Pancreas (tissue), 10 donors: Measurements from ENCODE around the gene TSHZ2. TPM values are rescaled to one million over a fixed set of nuclear protein-coding genes. Genes with fewer than 3 reads are reported as not detected.

Source experiments
- ATAC-seq, 4 donors: fragments of 200-7000 bp; cut with Tn5 transposase; one replicate each; pipeline versions ENCODE4 v1.8.0 to v1.9.1; 2020; ENCODE audit warnings: mild to moderate bottlenecking in 4 of 4, moderate library complexity in 4 of 4
- DNase-seq, 6 donors: peaks; one replicate each; pipeline ENCODE4 v3.0.0-alpha.2; 2020
- FAIRE-seq: peaks from 2 replicates; lab custom pipeline; 2012; peaks lifted over from hg19 to GRCh38; lab: Jason Lieb, UNC
- H3K27ac ChIP-seq, 4 donors: fragments of 200-600 bp; sonication (generic); 1 replicate in 3 of 4; 2 replicates in 1 of 4; pipeline versions ENCODE4 v1.5.0 to v1.8.0; 2020
- H3K27me3 ChIP-seq, 4 donors: fragments of 200-600 bp; one replicate each; pipeline ENCODE4 v1.8.0; 2021
- H3K36me3 ChIP-seq, 3 donors: fragments of 200-600 bp; sonication (generic) in 1 of 3; one replicate each; pipeline versions ENCODE4 v1.5.0 to v1.8.0; 2020 to 2021
- H3K4me1 ChIP-seq, 3 donors: fragments of 200-600 bp; one replicate each; pipeline ENCODE4 v1.8.0; 2021
- H3K4me3 ChIP-seq, 4 donors: fragments of 200-600 bp; sonication (generic) in 2 of 4; one replicate each; pipeline versions ENCODE4 v1.5.0 to v1.8.0; 2020 to 2021
- H3K9me3 ChIP-seq, 4 donors: fragments of 200-600 bp; one replicate each; pipeline ENCODE4 v1.8.0; 2021
- CTCF ChIP-seq, 4 donors: fragments of 200-600 bp; sonication (generic) in 3 of 4; IDR thresholded peaks; one replicate each; pipeline versions ENCODE4 v1.5.0 to v1.8.0; 2021; ENCODE audit warnings: antibody characterized with exemption in 4 of 4
- WGBS, 2 donors: extraction: QIAGEN DNeasy Blood & Tissue Kit; methylation state at CpG; one replicate each; pipeline ENCODE4 v1.1.7; 2013; 5-methylcytosine and 5-hydroxymethylcytosine counted together
- intact Hi-C, 3 donors: fragments of 100-400 bp; cut with DNase I; formaldehyde crosslinking; loops; one replicate each; pipeline versions ENCODE4 v1.11.1 to v1.14.2; 2022
- polyA plus RNA-seq, 2 donors: library from polyadenylated mRNA; stranded (reverse); fragments of 200-250 nt; gene quantifications; one replicate each; pipeline ENCODE4 v1.2.3, GENCODE V29; 2013
- total RNA-seq, 6 donors: library from RNA; stranded (reverse); fragmentation: NEBNext Ultra II Directional in 4 of 6; extraction: Animal tissue kit (Norgen Biotek cat#: 25700) in 4 of 6; gene quantifications; one replicate each; pipeline versions ENCODE4 v1.2.1 to v1.2.4, GENCODE V29; 2021 to 2023
- donor health status: healthy with polysubstance abuse.
- donor health status: DM: no; HTN: no; CAD: no; lungs with moderate emphysema.
- donor health status: DM: no; HTN: no; CAD: no.
- donor health status: control.
- donor health status: control.
- donor health status: Bipolar disorder and iron deficiency.
- donor health status: DM: yes; HTN: yes; CAD: no.
- donor health status: DM: no; HTN: no; CAD: no.
- donor health status: DM: no; HTN: no; CAD: no.
- donor health status: DM: yes; HTN: yes; CAD: no.

TSHZ2 gene
- total and polyA plus RNA-seq, 8 donors: 2.2 to 23.5 (median 4.5) TPM

GRCh38 chr20:53152228-53152627 is 180.1 kb downstream of the TSHZ2 start:
- Histone ChIP-seq H3K9me3 (no peaks in the 10 kb centered on the region), H3K36me3 (no peaks in the 10 kb centered on the region), H3K27me3 (no peaks in the 10 kb centered on the region), H3K4me3 (no peak overlapping the region), H3K27ac (no peak overlapping the region), H3K4me1 (no peaks in the 10 kb centered on the region)
- no peak for FAIRE-seq
- ATAC-seq: no peak
- DNase-seq: no peak
- no peak for TF ChIP-seq CTCF (IDR thresholded peaks at IDR 0.05)
- intact Hi-C loops: no loop called here

GRCh38 chr20:53154540-53154939 is 182.4 kb downstream of the TSHZ2 start:
- WGBS, 2 donors: 78 to 87% methylated on average over 2 of the region's 2 CpGs

GRCh38 chr20:53157443-53158408 is 185.6 kb downstream of the TSHZ2 start:
- TF ChIP-seq CTCF (IDR thresholded peaks at IDR 0.05): peak; percentile 31 to 46 (median 39)
- H3K9me3 ChIP-seq: no peaks in the 10 kb centered on the region
- 71 to 82% methylated on average over 11 of the region's 11 CpGs for WGBS, 2 donors
- DNase-seq (peak; percentile 21 to 71 (median 44)), FAIRE-seq (no peak), ATAC-seq (peak; percentile 48 to 72 (median 64))
- intact Hi-C loops: no loop called here
- no peaks in the 10 kb centered on the region for H3K4me1 ChIP-seq
- no peaks in the 10 kb centered on the region for H3K27me3 ChIP-seq
- no peak overlapping the region for H3K4me3 ChIP-seq
- H3K27ac ChIP-seq: no peak overlapping the region
- H3K36me3 ChIP-seq: no peaks in the 10 kb centered on the region

More at GRCh38 chr20:53154540-53154939, 182.4 kb downstream of the TSHZ2 start:
- H3K9me3 ChIP-seq: no peaks in the 10 kb centered on the region
- no peak overlapping the region for H3K27ac ChIP-seq
- peak in 1 of 4 donors; percentile 19 for ATAC-seq
- TF ChIP-seq CTCF (IDR thresholded peaks at IDR 0.05): no peak
- no peak for DNase-seq
- no peak overlapping the region for H3K4me3 ChIP-seq
- intact Hi-C loops: no loop called here
- H3K4me1 ChIP-seq: no peaks in the 10 kb centered on the region
- FAIRE-seq: no peak
- H3K36me3 ChIP-seq: no peaks in the 10 kb centered on the region
- no peaks in the 10 kb centered on the region for H3K27me3 ChIP-seq

- intact Hi-C loops: no loop called here
- H3K4me1 ChIP-seq: no peaks in the 10 kb centered on the region
- FAIRE-seq (no peak), DNase-seq (no peak), ATAC-seq (no peak)
- no peak for TF ChIP-seq CTCF (IDR thresholded peaks at IDR 0.05)
- H3K36me3 ChIP-seq: no peaks in the 10 kb centered on the region
- no peak overlapping the region for H3K4me3 ChIP-seq
- H3K9me3 ChIP-seq: no peaks in the 10 kb centered on the region
- WGBS, 2 donors: 46 to 51% methylated on average over 1 of the region's 1 CpG
- H3K27ac ChIP-seq: no peak overlapping the region
- H3K27me3 ChIP-seq: no peaks in the 10 kb centered on the region
These were observed 187.0 kb downstream of the TSHZ2 start for GRCh38 chr20:53159160-53159559.

GRCh38 chr20:53161073-53161472 is 188.9 kb downstream of the TSHZ2 start:
- no peak for ATAC-seq
- H3K4me1 ChIP-seq: no peaks in the 10 kb centered on the region
- H3K4me3 ChIP-seq: no peak overlapping the region
- no peak overlapping the region for H3K27ac ChIP-seq
- H3K9me3 ChIP-seq: no peaks in the 10 kb centered on the region
- no peaks in the 10 kb centered on the region for H3K27me3 ChIP-seq
- no peak for FAIRE-seq
- TF ChIP-seq CTCF (IDR thresholded peaks at IDR 0.05): no peak
- DNase-seq: no peak
- H3K36me3 ChIP-seq: no peaks in the 10 kb centered on the region
- intact Hi-C loops: no loop called here
- 77 to 92% methylated on average over 3 of the region's 3 CpGs for WGBS, 2 donors
